Measurements from ENCODE around the gene DOK4. TPM values are rescaled to one million over a fixed set of nuclear protein-coding genes. Genes with fewer than 3 reads are reported as not detected.
"Not testable (repeated sequence)": the region's sequence is repeated elsewhere in the genome, so short reads cannot be mapped to it uniquely, and the experiment has no call there.

The DOK4 gene
- total RNA-seq, 1 experiment from 2014 or later: 13.0 TPM

DNA sequence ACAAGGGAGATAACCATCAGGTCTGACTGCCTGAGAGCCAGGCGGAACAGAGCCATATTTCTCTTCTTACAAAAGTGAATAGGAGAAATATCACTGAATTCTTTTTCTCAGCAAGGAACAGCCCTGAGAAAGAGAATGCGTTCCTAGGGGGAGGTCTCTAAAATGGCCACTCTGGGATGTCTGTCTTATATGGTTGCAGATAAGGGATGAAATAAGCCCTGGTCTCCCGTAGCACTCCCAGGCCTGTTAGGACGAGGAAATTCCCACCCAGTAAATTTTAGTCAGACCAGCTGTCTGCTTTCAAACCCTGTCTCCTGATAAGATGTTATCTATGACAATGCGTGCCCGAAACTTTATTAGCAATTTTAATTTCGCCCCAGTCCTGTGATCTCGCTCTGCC, 46.3 kb downstream of the DOK4 start:
- H3K36me3 ChIP-seq: peaks cover 48% of the 10 kb centered on the region
- H3K9me3 ChIP-seq (replicated peaks); H3K4me3 ChIP-seq; DNase-seq; H3K4me1 ChIP-seq; H3K27me3 ChIP-seq; H3K27ac ChIP-seq: not testable (repeated sequence)

DNA sequence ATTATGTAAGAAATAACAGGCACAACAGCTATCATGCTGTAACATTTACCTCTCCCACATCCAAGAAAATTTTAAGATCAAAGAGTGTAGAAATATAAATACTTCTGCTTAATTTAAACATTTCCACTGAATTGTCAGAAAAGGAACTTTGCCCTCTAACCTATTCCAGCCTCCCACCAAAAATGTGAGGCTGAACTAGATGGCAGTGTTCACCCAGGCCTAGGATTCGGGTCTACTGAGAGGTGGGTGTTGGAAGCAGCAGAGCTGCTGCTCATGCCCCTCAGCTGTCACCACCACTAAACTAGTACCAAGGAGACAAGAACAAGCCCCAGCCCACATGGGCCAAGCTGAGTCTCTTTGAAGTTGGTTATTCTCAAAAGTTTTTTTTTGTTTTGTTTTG, 50.5 kb downstream of the DOK4 start:
- Histone ChIP-seq H3K4me1 (no peaks in the 10 kb centered on the region), H3K4me3 (no peak overlapping the region), H3K27me3 (no peaks in the 10 kb centered on the region), H3K36me3 (peaks cover 79% of the 10 kb centered on the region), H3K27ac (no peak overlapping the region), H3K9me3 (replicated peaks) (peaks cover 6% of the 10 kb centered on the region; the same call in 1 of the 2 replicates)
- no peak for DNase-seq

DNA sequence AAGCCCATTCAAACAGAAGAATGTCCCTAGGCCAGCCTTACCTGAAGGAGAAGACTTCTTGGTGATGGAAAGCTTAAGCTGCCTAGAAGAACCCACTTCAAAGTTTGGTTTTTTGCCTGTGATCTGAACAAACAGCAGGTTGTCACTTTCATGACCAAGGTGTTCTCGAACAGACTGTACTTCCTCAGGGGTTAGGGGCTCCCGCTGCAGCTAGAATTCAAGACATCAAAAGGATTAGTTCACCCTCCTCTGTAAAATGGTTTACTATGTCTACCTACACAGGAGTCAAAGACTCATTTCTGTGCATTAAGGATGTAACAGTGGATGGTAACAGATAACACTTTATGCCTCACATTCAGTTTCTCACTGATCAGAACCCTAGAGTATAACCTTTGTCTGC, 52.3 kb downstream of the DOK4 start:
- Histone ChIP-seq H3K4me1 (no peaks in the 10 kb centered on the region), H3K27ac (no peak overlapping the region), H3K4me3 (no peak overlapping the region), H3K27me3 (no peaks in the 10 kb centered on the region), H3K9me3 (replicated peaks) (no peaks in the 10 kb centered on the region), H3K36me3 (peaks cover 73% of the 10 kb centered on the region)
- DNase-seq: no peak

DNA sequence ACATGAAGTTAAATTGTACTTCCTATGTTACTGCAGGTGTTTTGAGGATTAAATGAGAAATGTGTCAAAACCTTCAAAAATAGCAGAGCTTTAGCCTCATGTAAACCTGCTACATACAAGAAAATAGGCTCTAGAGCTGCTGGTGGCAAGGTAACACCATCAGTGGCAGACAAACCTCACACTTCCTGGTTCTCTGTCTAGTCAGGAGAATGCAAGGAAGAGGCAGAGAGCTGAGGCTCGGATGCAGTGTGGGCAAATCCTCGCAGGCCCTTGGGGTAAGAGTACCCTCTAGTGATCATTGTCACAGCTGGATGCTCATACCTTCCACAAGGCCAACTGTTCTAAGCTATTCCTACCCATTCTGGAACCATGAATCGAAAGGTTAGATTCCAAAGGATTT, 53.3 kb downstream of the DOK4 start:
- Histone ChIP-seq H3K4me3 (no peak overlapping the region), H3K27ac (no peak overlapping the region), H3K4me1 (no peaks in the 10 kb centered on the region), H3K9me3 (replicated peaks) (no peaks in the 10 kb centered on the region), H3K36me3 (peaks cover 65% of the 10 kb centered on the region), H3K27me3 (no peaks in the 10 kb centered on the region)
- DNase-seq: no peak

DNA sequence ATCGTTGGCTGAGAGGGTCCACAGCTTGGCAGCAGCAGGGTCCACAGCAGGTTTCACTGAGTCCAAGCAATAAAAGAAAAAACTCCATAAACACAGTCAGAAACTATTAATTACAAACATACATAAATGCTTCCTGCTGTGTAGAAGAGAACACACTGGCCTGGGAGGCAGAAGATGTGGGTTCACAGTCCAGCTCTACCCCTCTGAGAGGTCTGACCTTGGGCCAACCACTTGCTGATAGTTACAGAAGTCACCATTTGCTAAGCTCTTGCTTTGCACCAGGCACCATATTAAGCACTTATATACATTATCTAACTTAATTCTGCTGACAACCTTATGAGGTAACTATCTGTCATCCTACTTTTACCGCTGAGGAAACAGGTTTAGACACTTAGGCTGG, 53.8 kb downstream of the DOK4 start:
- Histone ChIP-seq H3K27ac (no peak overlapping the region), H3K4me3 (no peak overlapping the region), H3K4me1 (no peaks in the 10 kb centered on the region), H3K27me3 (no peaks in the 10 kb centered on the region), H3K9me3 (replicated peaks) (no peaks in the 10 kb centered on the region), H3K36me3 (peaks cover 67% of the 10 kb centered on the region)
- DNase-seq: no peak

DNA sequence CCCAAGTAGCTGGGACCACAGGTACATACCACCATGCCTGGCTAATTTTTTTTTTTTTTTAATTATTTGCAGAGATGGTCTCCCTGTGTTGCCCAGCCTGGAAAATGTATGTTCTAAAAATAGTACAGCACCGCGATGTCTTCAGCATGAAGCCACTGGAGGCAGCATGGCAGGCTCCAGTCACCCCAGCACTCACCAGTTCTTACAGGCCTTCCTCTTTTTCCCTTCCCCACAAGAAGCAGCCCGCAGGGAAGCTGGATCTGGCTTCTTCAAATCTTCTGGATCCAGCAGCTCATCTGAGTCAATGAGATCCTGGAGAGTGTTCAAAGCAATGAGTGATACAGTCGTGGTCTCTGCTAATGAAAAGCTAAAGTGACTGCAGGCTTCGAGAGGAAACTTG, 55.3 kb downstream of the DOK4 start:
- Histone ChIP-seq H3K4me1 (no peaks in the 10 kb centered on the region), H3K9me3 (replicated peaks) (no peaks in the 10 kb centered on the region), H3K27me3 (no peaks in the 10 kb centered on the region), H3K27ac (no peak overlapping the region), H3K4me3 (no peak overlapping the region), H3K36me3 (peaks cover 61% of the 10 kb centered on the region)
- DNase-seq: no peak

DNA sequence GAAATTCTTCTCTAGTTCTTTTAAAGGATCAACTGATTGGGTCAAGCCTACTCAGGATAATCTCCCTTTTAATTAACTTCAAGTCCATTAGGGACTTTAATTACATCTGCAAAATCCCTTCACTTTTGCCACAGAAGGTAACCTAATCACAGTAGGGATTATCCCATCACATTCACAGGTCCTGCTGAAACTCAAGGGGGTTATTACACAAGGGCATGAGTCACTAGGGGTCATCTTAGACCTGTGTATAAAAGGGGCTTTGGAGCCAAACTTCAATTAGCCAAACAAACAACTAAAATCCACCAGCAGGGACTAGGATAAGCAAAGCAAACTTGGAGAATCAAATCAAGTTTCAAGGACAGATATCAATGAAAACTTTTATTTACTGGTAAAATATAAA, 58.5 kb downstream of the DOK4 start:
- no peaks in the 10 kb centered on the region for H3K4me1 ChIP-seq

DNA sequence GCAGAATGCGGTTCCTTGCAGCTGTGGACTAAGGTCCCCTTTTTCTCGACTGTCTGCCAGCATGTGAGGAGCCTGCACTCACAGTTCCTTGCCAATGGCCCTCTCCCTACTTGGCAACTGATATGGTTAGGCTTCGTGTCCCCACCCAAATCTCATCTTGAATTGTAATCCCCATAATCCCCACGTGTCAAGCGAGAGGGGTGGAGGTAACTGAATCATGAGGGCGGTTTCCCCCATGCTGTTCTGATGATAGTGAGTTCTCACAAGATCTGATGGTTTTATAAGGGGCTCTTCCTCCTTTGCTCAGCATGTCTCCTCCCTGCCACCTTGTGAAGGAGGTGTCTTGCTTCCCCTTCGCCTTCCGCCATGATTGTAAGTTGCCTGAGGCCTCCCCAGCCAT, 59.0 kb downstream of the DOK4 start:
- no peak for DNase-seq
- no peaks in the 10 kb centered on the region for H3K9me3 ChIP-seq (replicated peaks)
- no peaks in the 10 kb centered on the region for H3K27me3 ChIP-seq

More for the DNA sequence above, 58.5 kb downstream of the DOK4 start:
- Histone ChIP-seq H3K9me3 (replicated peaks) (no peaks in the 10 kb centered on the region), H3K36me3 (peaks cover 39% of the 10 kb centered on the region), H3K27me3 (no peaks in the 10 kb centered on the region), H3K4me3 (no peak overlapping the region), H3K27ac (no peak overlapping the region)
- DNase-seq: no peak

DNA sequence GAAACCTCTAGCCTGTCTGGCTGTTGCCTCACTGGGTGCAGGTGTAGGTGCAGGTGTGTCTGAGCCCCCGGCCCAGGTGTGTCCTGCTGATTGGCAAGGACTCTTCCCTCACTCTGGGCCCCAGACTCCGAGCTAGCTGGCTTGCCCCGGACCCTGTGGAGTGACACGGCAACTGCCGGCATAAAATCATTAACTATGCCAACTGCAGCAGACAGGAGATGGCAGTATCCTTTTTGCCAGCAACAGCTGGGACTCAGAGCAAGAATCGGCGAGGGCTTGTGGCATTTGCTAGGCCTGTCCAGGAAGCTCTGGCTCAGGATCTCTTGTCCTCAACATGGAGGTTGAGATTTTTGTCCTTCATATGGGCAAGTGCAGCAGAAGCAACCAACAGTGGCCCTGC, 59.9 kb downstream of the DOK4 start:
- H3K4me1 ChIP-seq: no peaks in the 10 kb centered on the region
- no peaks in the 10 kb centered on the region for H3K27me3 ChIP-seq
- H3K36me3 ChIP-seq: peaks cover 24% of the 10 kb centered on the region
- H3K9me3 ChIP-seq (replicated peaks): no peaks in the 10 kb centered on the region
- DNase-seq: no peak
- H3K4me3 ChIP-seq: no peak overlapping the region
- no peak overlapping the region for H3K27ac ChIP-seq

More for the DNA sequence above, 59.0 kb downstream of the DOK4 start:
- H3K4me3 ChIP-seq: no peak overlapping the region
- no peaks in the 10 kb centered on the region for H3K4me1 ChIP-seq
- H3K27ac ChIP-seq: no peak overlapping the region
- H3K36me3 ChIP-seq: peaks cover 34% of the 10 kb centered on the region

DNA sequence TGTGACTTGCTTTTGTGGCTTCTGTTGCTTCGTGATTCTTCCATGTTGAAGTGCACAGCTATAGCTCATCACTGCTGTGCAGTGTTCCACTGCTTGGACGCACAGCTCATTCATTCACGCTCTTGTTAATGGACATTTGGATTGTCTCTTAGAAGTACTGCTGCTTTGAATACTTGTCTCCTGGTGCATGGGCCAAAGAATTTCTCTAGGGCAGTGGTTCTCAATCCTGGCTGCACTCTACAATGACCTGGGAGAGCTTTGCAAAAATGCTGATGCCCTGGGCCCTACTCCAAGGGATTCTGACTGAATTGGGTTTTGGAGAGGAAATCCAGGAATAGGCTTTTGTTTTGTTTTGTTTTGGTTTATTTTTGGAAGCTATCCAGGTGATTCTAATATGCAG, 61.7 kb downstream of the DOK4 start:
- H3K9me3 ChIP-seq (replicated peaks): no peaks in the 10 kb centered on the region
- peaks cover 9% of the 10 kb centered on the region for H3K36me3 ChIP-seq
- H3K4me3 ChIP-seq: no peak overlapping the region
- no peak overlapping the region for H3K27ac ChIP-seq
- H3K4me1 ChIP-seq: no peaks in the 10 kb centered on the region
- DNase-seq: no peak
- H3K27me3 ChIP-seq: no peaks in the 10 kb centered on the region

DNA sequence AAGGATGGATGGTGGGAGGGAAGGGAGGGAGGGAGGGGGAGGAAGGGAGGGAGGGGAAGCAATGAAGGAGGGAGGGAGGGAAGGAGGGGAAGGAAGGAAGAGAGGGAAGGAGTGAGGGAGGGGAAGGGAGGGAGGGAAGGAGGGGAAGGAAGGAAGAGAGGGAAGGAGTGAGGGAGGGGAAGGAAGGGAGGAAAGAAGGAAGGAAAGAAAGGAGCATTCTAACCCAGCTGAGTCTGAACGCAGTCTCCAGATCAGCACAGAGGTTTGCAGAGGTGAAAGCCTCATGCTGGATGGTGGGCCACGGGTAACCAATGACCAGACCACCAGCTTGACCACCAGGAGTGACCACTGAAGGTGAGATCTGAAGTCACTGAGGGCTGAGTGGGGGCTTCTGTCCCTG, 63.1 kb downstream of the DOK4 start:
- Histone ChIP-seq H3K9me3 (replicated peaks) (no peaks in the 10 kb centered on the region), H3K36me3 (peaks cover 9% of the 10 kb centered on the region), H3K4me3 (no peak overlapping the region), H3K27me3 (no peaks in the 10 kb centered on the region), H3K27ac (no peak overlapping the region), H3K4me1 (peaks cover 3% of the 10 kb centered on the region; the same call in 1 of the 2 replicates)
- DNase-seq: no peak

DNA sequence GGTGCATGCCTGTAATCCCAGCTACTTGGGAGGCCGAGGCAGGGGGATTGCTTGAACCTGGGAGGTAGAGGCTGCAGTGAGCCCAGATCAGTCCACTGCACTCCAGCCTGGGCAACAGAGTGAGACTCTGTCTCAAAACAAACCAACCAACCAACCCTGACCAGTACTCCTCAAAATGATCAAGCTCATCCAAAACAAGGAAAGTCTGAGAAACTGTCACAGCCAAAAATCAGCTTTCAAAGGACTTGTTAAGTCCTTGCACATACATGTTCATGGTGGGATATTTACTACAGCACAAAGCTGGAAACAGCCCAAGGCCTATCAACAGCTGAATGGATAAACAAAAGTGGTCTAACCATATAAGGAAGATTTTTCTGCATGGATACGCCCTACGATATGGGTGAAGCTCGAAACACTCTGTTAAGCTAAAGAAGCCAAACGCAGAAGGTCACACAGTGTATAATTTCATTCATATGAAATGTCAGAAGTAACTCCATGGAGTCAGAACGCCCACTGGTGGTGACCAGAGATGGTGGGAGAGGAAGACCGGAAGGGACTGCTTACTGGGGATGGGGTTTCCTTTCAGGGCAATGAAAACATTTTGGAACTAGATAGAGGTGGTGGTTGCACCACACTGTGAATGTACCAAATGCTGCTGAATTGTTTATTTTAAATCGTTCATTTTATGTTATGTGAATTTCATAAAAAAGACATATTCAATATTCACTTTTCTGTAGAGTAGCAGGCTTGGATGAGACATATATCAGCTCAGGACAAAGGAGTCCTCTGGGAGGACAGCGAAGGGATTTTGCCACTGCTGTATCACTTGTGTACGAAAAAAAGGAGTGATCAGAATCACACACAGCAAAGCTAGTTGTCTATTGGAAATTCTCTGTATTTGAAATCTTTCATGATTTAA, 64.0 kb downstream of the DOK4 start:
- peaks cover 1% of the 10 kb centered on the region; the same call in 1 of the 2 replicates for H3K36me3 ChIP-seq
- H3K4me3 ChIP-seq: peak overlapping the region; percentile 29
- H3K27ac ChIP-seq: no peak overlapping the region
- no peaks in the 10 kb centered on the region for H3K27me3 ChIP-seq
- peaks cover 7% of the 10 kb centered on the region for H3K4me1 ChIP-seq
- DNase-seq: peak; percentile 85 to 92
- no peaks in the 10 kb centered on the region for H3K9me3 ChIP-seq (replicated peaks)

Other genes starting within 250 kb of the DOK4 start
- gene ARL2BP, start 241.2 kb downstream of the DOK4 start, total RNA-seq (2014; rRNA removed; shearing (Covaris generic)): 67.0 and 69.3 TPM in 2 replicates
- gene PLLP, start 201.8 kb downstream of the DOK4 start, total RNA-seq (2014; rRNA removed; shearing (Covaris generic)): 0.30 and 0.49 TPM in 2 replicates
- gene CCL22, start 127.7 kb downstream of the DOK4 start, total RNA-seq (2014; rRNA removed; shearing (Covaris generic)): not detected in 2 replicates
- 0.38 and 0.69 TPM in 2 replicates for gene CX3CL1, start 114.0 kb downstream of the DOK4 start, total RNA-seq (2014; rRNA removed; shearing (Covaris generic))
- gene CCL17, start 81.7 kb downstream of the DOK4 start, total RNA-seq (2014; rRNA removed; shearing (Covaris generic)): not detected in 2 replicates
- gene CIAPIN1, start 39.1 kb downstream of the DOK4 start, total RNA-seq (2014; rRNA removed; shearing (Covaris generic)): 84.8 and 90.5 TPM in 2 replicates
- 54.9 and 58.6 TPM in 2 replicates for gene COQ9, start 39.0 kb downstream of the DOK4 start, total RNA-seq (2014; rRNA removed; shearing (Covaris generic))
- 151 and 156 TPM in 2 replicates for gene POLR2C, start 23.8 kb downstream of the DOK4 start, total RNA-seq (2014; rRNA removed; shearing (Covaris generic))
- 9.7 and 11.1 TPM in 2 replicates for gene CCDC102A, start 50.1 kb upstream of the DOK4 start, total RNA-seq (2014; rRNA removed; shearing (Covaris generic))
- gene ADGRG5, start 56.1 kb upstream of the DOK4 start, total RNA-seq (2014; rRNA removed; shearing (Covaris generic)): not detected in 2 replicates
- gene ADGRG1, start 142.1 kb upstream of the DOK4 start, total RNA-seq (2014; rRNA removed; shearing (Covaris generic)): 0.32 and 0.53 TPM in 2 replicates
- not detected in 2 replicates for gene ADGRG3, start 181.8 kb upstream of the DOK4 start, total RNA-seq (2014; rRNA removed; shearing (Covaris generic))
- not detected in 2 replicates for gene DRC7, start 208.3 kb upstream of the DOK4 start, total RNA-seq (2014; rRNA removed; shearing (Covaris generic))
- 35.2 and 38.9 TPM in 2 replicates for gene KATNB1, start 249.3 kb upstream of the DOK4 start, total RNA-seq (2014; rRNA removed; shearing (Covaris generic))

Data from SJCRH30 (cell line).